ENCODE measurements around the gene PRPH2. TPM values are rescaled to one million over a fixed set of nuclear protein-coding genes. Genes with fewer than 3 reads are reported as not detected.
A peak's percentile ranks its signal among the peaks of the same experiment; 100 is the strongest.

Gene PRPH2
- total RNA-seq, 1 experiment from 2014 or later: 1.0 TPM

DNA sequence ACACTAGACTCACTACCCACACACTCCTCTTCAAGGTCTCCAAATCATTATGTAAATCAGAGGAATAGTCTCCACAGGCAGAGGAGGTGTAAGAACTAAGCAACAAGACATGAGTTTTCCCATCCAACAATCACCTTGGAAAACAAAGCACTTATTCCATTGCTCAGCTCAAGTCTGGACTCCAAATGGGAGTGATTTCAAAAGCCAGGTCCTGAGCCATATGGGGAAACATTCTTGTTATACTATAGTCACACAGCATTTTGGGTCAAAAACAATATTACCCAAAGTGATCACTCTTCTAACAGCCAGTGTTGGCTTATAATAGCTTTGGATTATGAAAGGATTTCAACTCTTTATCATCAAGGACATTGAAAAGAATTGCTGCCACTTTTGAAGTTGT lies 3.6 kb upstream of the PRPH2 start:
- Mint-ChIP-seq H3K4me1 (peaks cover 9% of the 10 kb centered on the region), H3K36me3 (no peaks in the 10 kb centered on the region), H3K27ac (peak overlapping the region; percentile 25; the same call in 1 of the 2 replicates), H3K4me3 (no peak overlapping the region), H3K27me3 (ENCODE audit: low read depth) (no peaks in the 10 kb centered on the region; the same call in 1 of the 2 replicates), H3K9me3 (no peaks in the 10 kb centered on the region)
- ATAC-seq (no peak), DNase-seq (ENCODE audit: low spot score) (no peak)
- ChIA-PET CTCF (interaction anchor here (0.7 to 3.2 kb wide), 21 partner anchors 10 to 532 kb away, joined by 3 to 46 read pairs (median 5); partner anchors contain the start of gene TBCC), POLR2A (interaction anchor here (0.6 kb wide), 2 partner anchors 142 to 153 kb away, joined by 3 read pairs; partner anchors contain the start of gene RPL7L1)
- TF ChIP-seq, protein P1, sequence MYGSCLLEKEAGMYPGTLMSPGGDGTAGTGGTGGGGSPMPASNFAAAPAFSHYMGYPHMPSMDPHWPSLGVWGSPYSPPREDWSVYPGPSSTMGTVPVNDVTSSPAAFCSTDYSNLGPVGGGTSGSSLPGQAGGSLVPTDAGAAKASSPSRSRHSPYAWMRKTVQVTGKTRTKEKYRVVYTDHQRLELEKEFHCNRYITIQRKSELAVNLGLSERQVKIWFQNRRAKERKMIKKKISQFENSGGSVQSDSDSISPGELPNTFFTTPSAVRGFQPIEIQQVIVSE (CRISPR knock-in tag; IDR thresholded peaks at IDR 0.05; ENCODE audit: borderline replicate concordance): no peak
- TF ChIP-seq RORB (CRISPR knock-in tag; IDR thresholded peaks at IDR 0.05) (no peak), NFE2L1 (CRISPR knock-in tag; IDR thresholded peaks at IDR 0.05) (no peak), SMAD3 (CRISPR knock-in tag; IDR thresholded peaks at IDR 0.05; ENCODE audit: borderline replicate concordance) (no peak), ZNF138 (CRISPR knock-in tag; conservative IDR thresholded peaks at IDR 0.05) (no peak)
- TF ChIP-seq, protein P2, sequence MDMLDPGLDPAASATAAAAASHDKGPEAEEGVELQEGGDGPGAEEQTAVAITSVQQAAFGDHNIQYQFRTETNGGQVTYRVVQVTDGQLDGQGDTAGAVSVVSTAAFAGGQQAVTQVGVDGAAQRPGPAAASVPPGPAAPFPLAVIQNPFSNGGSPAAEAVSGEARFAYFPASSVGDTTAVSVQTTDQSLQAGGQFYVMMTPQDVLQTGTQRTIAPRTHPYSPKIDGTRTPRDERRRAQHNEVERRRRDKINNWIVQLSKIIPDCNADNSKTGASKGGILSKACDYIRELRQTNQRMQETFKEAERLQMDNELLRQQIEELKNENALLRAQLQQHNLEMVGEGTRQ (CRISPR knock-in tag; IDR thresholded peaks at IDR 0.05): no peak
- TF ChIP-seq, protein P3, sequence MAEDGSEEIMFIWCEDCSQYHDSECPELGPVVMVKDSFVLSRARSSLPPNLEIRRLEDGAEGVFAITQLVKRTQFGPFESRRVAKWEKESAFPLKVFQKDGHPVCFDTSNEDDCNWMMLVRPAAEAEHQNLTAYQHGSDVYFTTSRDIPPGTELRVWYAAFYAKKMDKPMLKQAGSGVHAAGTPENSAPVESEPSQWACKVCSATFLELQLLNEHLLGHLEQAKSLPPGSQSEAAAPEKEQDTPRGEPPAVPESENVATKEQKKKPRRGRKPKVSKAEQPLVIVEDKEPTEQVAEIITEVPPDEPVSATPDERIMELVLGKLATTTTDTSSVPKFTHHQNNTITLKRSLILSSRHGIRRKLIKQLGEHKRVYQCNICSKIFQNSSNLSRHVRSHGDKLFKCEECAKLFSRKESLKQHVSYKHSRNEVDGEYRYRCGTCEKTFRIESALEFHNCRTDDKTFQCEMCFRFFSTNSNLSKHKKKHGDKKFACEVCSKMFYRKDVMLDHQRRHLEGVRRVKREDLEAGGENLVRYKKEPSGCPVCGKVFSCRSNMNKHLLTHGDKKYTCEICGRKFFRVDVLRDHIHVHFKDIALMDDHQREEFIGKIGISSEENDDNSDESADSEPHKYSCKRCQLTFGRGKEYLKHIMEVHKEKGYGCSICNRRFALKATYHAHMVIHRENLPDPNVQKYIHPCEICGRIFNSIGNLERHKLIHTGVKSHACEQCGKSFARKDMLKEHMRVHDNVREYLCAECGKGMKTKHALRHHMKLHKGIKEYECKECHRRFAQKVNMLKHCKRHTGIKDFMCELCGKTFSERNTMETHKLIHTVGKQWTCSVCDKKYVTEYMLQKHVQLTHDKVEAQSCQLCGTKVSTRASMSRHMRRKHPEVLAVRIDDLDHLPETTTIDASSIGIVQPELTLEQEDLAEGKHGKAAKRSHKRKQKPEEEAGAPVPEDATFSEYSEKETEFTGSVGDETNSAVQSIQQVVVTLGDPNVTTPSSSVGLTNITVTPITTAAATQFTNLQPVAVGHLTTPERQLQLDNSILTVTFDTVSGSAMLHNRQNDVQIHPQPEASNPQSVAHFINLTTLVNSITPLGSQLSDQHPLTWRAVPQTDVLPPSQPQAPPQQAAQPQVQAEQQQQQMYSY (CRISPR knock-in tag; IDR thresholded peaks at IDR 0.05): no peak
- TF ChIP-seq, protein P4, sequence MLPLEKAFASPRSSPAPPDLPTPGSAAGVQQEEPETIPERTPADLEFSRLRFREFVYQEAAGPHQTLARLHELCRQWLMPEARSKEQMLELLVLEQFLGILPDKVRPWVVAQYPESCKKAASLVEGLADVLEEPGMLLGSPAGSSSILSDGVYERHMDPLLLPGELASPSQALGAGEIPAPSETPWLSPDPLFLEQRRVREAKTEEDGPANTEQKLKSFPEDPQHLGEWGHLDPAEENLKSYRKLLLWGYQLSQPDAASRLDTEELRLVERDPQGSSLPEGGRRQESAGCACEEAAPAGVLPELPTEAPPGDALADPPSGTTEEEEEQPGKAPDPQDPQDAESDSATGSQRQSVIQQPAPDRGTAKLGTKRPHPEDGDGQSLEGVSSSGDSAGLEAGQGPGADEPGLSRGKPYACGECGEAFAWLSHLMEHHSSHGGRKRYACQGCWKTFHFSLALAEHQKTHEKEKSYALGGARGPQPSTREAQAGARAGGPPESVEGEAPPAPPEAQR (CRISPR knock-in tag; IDR thresholded peaks at IDR 0.05): no peak
- TF ChIP-seq, protein P5, sequence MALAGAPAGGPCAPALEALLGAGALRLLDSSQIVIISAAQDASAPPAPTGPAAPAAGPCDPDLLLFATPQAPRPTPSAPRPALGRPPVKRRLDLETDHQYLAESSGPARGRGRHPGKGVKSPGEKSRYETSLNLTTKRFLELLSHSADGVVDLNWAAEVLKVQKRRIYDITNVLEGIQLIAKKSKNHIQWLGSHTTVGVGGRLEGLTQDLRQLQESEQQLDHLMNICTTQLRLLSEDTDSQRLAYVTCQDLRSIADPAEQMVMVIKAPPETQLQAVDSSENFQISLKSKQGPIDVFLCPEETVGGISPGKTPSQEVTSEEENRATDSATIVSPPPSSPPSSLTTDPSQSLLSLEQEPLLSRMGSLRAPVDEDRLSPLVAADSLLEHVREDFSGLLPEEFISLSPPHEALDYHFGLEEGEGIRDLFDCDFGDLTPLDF (CRISPR knock-in tag; IDR thresholded peaks at IDR 0.05): no peak

DNA sequence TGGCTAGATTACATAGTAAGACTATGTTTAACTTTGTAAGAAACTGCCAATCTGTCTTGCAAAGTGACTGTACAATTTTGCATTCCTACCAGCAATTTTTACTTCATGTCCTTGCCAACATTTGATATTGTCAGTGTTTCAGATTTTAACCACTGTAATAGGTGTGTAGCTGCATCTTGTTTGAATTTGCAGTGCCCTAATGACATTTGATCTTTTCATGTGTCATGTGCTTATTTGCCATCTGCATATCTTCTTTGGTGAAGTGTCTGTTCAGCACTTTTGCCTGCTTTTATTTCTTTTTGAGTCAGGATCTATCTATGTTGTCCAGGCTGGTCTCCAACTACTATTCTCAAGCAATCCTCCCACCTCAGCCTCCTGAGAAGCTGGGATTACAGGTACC lies 2.4 kb upstream of the PRPH2 start:
- Mint-ChIP-seq H3K4me3 (no peak overlapping the region), H3K36me3 (no peaks in the 10 kb centered on the region), H3K27ac (no peak overlapping the region), H3K27me3 (ENCODE audit: low read depth) (no peaks in the 10 kb centered on the region; the same call in 1 of the 2 replicates), H3K9me3 (no peaks in the 10 kb centered on the region), H3K4me1 (peaks cover 9% of the 10 kb centered on the region)
- no peak for DNase-seq (ENCODE audit: low spot score)
- TF ChIP-seq NR2C2 (CRISPR knock-in tag; IDR thresholded peaks at IDR 0.05) (no peak), ATF1 (CRISPR knock-in tag; IDR thresholded peaks at IDR 0.05) (no peak), TEAD1 (CRISPR knock-in tag; IDR thresholded peaks at IDR 0.05) (no peak), TEAD4 (CRISPR knock-in tag; IDR thresholded peaks at IDR 0.05) (no peak), RORB (CRISPR knock-in tag; IDR thresholded peaks at IDR 0.05) (no peak)
- TF ChIP-seq, protein P6, sequence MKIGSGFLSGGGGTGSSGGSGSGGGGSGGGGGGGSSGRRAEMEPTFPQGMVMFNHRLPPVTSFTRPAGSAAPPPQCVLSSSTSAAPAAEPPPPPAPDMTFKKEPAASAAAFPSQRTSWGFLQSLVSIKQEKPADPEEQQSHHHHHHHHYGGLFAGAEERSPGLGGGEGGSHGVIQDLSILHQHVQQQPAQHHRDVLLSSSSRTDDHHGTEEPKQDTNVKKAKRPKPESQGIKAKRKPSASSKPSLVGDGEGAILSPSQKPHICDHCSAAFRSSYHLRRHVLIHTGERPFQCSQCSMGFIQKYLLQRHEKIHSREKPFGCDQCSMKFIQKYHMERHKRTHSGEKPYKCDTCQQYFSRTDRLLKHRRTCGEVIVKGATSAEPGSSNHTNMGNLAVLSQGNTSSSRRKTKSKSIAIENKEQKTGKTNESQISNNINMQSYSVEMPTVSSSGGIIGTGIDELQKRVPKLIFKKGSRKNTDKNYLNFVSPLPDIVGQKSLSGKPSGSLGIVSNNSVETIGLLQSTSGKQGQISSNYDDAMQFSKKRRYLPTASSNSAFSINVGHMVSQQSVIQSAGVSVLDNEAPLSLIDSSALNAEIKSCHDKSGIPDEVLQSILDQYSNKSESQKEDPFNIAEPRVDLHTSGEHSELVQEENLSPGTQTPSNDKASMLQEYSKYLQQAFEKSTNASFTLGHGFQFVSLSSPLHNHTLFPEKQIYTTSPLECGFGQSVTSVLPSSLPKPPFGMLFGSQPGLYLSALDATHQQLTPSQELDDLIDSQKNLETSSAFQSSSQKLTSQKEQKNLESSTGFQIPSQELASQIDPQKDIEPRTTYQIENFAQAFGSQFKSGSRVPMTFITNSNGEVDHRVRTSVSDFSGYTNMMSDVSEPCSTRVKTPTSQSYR (CRISPR knock-in tag; IDR thresholded peaks at IDR 0.05): no peak
- TF ChIP-seq, protein P7, sequence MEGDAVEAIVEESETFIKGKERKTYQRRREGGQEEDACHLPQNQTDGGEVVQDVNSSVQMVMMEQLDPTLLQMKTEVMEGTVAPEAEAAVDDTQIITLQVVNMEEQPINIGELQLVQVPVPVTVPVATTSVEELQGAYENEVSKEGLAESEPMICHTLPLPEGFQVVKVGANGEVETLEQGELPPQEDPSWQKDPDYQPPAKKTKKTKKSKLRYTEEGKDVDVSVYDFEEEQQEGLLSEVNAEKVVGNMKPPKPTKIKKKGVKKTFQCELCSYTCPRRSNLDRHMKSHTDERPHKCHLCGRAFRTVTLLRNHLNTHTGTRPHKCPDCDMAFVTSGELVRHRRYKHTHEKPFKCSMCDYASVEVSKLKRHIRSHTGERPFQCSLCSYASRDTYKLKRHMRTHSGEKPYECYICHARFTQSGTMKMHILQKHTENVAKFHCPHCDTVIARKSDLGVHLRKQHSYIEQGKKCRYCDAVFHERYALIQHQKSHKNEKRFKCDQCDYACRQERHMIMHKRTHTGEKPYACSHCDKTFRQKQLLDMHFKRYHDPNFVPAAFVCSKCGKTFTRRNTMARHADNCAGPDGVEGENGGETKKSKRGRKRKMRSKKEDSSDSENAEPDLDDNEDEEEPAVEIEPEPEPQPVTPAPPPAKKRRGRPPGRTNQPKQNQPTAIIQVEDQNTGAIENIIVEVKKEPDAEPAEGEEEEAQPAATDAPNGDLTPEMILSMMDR (IDR thresholded peaks at IDR 0.05): no peak
- TF ChIP-seq, protein P8, sequence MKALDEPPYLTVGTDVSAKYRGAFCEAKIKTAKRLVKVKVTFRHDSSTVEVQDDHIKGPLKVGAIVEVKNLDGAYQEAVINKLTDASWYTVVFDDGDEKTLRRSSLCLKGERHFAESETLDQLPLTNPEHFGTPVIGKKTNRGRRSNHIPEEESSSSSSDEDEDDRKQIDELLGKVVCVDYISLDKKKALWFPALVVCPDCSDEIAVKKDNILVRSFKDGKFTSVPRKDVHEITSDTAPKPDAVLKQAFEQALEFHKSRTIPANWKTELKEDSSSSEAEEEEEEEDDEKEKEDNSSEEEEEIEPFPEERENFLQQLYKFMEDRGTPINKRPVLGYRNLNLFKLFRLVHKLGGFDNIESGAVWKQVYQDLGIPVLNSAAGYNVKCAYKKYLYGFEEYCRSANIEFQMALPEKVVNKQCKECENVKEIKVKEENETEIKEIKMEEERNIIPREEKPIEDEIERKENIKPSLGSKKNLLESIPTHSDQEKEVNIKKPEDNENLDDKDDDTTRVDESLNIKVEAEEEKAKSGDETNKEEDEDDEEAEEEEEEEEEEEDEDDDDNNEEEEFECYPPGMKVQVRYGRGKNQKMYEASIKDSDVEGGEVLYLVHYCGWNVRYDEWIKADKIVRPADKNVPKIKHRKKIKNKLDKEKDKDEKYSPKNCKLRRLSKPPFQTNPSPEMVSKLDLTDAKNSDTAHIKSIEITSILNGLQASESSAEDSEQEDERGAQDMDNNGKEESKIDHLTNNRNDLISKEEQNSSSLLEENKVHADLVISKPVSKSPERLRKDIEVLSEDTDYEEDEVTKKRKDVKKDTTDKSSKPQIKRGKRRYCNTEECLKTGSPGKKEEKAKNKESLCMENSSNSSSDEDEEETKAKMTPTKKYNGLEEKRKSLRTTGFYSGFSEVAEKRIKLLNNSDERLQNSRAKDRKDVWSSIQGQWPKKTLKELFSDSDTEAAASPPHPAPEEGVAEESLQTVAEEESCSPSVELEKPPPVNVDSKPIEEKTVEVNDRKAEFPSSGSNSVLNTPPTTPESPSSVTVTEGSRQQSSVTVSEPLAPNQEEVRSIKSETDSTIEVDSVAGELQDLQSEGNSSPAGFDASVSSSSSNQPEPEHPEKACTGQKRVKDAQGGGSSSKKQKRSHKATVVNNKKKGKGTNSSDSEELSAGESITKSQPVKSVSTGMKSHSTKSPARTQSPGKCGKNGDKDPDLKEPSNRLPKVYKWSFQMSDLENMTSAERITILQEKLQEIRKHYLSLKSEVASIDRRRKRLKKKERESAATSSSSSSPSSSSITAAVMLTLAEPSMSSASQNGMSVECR (CRISPR knock-in tag; IDR thresholded peaks at IDR 0.05; ENCODE audit: borderline replicate concordance): no peak
- ChIA-PET CTCF (interaction anchor here (2.3 to 3.2 kb wide), 3 partner anchors 20 to 174 kb away, joined by 6 to 46 read pairs (median 26); no protein-coding TSS in a partner anchor), POLR2A (interaction anchor here (0.6 kb wide), 1 partner anchor 187 kb away, joined by 6 read pairs; no protein-coding TSS in a partner anchor)
- no peak for ATAC-seq
